GM13977 (cell line): ENCODE results near the gene TTLL10.
A peak's percentile ranks its signal among the peaks of the same experiment; 100 is the strongest.

Experiments used
- DNase-seq: peaks from one replicate; pipeline ENCODE4 v3.0.0; 2012; ENCODE audit warnings: low spot score
- CTCF ChIP-seq: IDR thresholded peaks from 2 replicates; pipeline ENCODE4 v1.5.1; 2012; ENCODE audit warnings: mild to moderate bottlenecking, control low read depth; ENCODE audit not compliant: insufficient read depth; ENCODE audit errors: extremely low read depth, missing control alignments
- in situ Hi-C: fragments of 300-500 bp; cut with MboI; formaldehyde crosslinking; loops from one replicate; pipeline ENCODE4 v1.12.0; 2022; ENCODE audit warnings: low sequenced_read_pairs, low pct_unique_long_range_greater_than_20kb, mixed read lengths, inconsistent platforms; ENCODE audit not compliant: unreplicated experiment

Gene TTLL10

DNA sequence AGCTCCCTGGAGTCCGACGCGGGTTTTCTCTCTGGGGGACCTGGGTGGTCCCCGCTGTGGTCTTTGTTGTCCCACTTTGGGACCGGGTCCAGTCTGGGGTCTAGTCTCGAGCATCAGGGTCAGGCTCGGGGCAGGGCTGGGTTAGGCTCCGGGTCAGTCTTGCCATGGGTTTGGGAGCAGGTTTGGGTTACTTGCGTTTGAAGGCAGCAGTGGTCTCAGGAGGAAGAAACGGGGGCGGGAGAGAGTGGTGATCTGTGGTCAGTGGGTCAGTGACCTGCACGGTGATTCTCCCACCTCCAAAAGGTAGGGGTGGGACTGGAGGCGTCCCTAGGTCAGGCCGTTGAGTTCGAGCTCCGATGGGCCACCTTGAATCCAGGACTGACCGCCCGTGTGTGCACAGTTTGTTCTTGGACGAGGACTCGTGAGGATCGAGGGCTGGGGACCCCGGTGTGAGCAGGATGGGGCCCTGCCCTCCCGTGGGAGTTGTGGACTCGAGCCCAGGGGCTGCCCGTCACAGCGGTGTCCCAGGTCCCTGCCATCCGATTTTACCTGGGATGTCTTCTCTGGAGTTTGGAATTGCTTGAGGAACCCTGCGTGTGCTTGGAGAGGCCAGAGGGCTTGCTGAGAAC, 60.6 kb downstream of the TTLL10 start:
- TF ChIP-seq CTCF, result no peak
- DNase-seq, result no peak
- in situ Hi-C loops, result no loop called here

DNA sequence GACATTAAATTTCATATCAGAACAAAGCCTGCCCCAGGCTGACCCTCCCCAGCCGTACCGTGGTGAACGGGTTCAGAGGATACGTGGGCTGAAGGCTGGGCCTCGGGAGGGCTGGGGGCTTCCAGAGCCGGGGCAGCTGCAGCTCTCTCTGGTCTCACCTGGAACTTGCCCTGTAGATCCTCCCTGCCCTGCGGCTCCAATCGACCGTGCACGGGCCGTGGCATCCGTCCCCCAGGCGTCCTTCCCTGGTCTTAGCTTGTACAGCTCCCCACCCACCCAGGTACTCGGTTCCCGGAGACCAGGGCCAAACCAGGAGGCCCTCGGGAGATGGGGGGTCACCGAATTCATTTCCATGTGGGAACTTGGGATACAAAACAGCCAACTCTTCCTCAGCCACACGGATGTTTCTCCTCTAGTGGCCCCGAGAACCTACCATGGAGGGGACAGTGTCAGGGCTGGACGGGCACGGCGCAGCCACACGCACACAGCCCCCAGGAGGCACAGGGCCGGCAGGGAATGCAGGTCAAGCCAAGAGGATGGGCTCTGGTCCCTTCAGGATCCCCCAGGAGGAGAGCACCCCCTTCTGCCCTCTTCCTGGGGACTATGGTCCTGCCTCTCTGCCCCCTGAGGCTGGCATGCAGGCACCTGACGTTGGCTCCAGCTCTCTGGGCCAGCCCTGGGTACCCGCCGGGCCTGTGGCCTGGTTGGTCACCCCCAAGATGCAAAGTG, 61.5 kb downstream of the TTLL10 start:
- no peak for DNase-seq
- no peak for TF ChIP-seq CTCF
- in situ Hi-C loops, result no loop called here

DNA sequence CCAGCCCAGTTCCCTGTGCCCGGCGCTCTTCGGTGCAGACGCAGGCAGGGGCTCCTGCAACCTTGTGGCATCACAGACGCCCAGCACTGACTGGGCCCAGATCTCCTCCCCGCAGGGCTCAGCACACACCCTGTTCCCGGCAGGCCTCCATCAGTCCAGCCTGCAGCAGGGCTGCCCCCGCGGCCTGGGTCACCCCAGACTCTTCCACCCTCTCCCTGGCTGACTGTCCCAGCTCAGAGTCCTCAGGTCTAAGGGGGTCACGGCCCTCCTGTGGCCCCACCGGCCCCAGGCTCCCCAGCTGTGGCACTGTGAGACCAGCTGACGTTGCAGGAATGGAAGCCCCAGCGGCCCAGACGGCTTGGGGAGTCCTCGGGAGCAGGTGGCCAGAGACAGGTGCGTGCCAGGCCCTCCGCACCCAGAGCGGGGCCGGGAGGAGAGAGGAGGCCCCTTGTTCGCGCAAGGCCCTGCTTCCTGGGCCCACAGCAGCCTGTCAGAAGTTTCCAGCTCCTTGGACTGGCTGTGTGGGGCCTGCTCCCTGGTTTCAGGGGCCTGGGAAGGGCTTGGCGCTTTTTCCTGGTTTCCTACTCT, 62.6 kb downstream of the TTLL10 start:
- TF ChIP-seq CTCF, result no peak
- in situ Hi-C loops, result no loop called here
- no peak for DNase-seq

GRCh38 chr1:1236945-1237873, 63.5 kb downstream of the TTLL10 start:
- DNase-seq, result no peak
- no peak for TF ChIP-seq CTCF
- in situ Hi-C loops, result no loop called here

- in situ Hi-C loops, result no loop called here
- DNase-seq, result peak; percentile 68
Observed at GRCh38 chr1:1237874-1238701, 64.4 kb downstream of the TTLL10 start.

More at GRCh38 chr1:1237874-1238701, 64.4 kb downstream of the TTLL10 start:
- no peak for TF ChIP-seq CTCF
